MM.1S (cell line): ENCODE results near the gene BRD1.

ENCODE experiments used
- DNase-seq: peaks from one replicate; pipeline ENCODE4 v3.0.0-alpha.2; 2015
- H2AFZ ChIP-seq: fragments of 300-600 bp; sonication (generic); 2 replicates; pipeline ENCODE4 v1.6.0; 2016; ENCODE audit warnings: antibody characterized with exemption, low read length
- H3F3A ChIP-seq: fragments of 300-600 bp; sonication (generic); 2 replicates; pipeline ENCODE4 v1.6.1; 2016; ENCODE audit warnings: mild to moderate bottlenecking, antibody characterized with exemption, low read length, moderate library complexity, mixed read lengths; ENCODE audit not compliant: insufficient read depth
- H3K27ac ChIP-seq: fragments of 300-600 bp; sonication (generic); 2 replicates; pipeline ENCODE4 v1.5.1; 2016; ENCODE audit warnings: mild to moderate bottlenecking, low read length
- H3K27me3 ChIP-seq: fragments of 300-600 bp; sonication (generic); replicated peaks from 2 replicates; pipeline ENCODE4 v1.6.0; 2016; ENCODE audit warnings: low read length; ENCODE audit not compliant: insufficient read depth
- H3K36me3 ChIP-seq: fragments of 300-600 bp; sonication (generic); replicated peaks from 2 replicates; pipeline ENCODE4 v1.6.1; 2016; ENCODE audit warnings: mild to moderate bottlenecking, low read length, mixed read lengths; ENCODE audit not compliant: insufficient read depth
- H3K4me1 ChIP-seq: fragments of 300-600 bp; sonication (generic); 2 replicates; pipeline ENCODE4 v1.6.1; 2016; ENCODE audit warnings: low read length, mixed read lengths
- H3K4me2 ChIP-seq: fragments of 300-600 bp; sonication (generic); 2 replicates; pipeline ENCODE4 v1.6.0; 2016; ENCODE audit warnings: low read depth, low read length
- H3K4me3 ChIP-seq: fragments of 300-600 bp; sonication (generic); 2 replicates; pipeline ENCODE4 v1.5.1; 2016; ENCODE audit warnings: low read length, mixed read lengths
- H3K79me2 ChIP-seq: fragments of 300-600 bp; sonication (generic); 2 replicates; pipeline ENCODE4 v1.6.1; 2016; ENCODE audit warnings: mixed run types, low read length, mixed read lengths
- H3K9ac ChIP-seq: fragments of 300-600 bp; sonication (generic); 2 replicates; pipeline ENCODE4 v1.6.1; 2016; ENCODE audit warnings: low read length, mixed read lengths
- H3K9me2 ChIP-seq: fragments of 300-600 bp; sonication (generic); replicated peaks from 2 replicates; pipeline ENCODE4 v1.6.1; 2016; ENCODE audit warnings: mild to moderate bottlenecking, low read length, mixed read lengths; ENCODE audit not compliant: insufficient read depth
- H3K9me3 ChIP-seq: fragments of 300-600 bp; sonication (generic); replicated peaks from 2 replicates; pipeline ENCODE4 v1.6.1; 2016; ENCODE audit warnings: mild to moderate bottlenecking, low read length, mixed read lengths; ENCODE audit not compliant: insufficient read depth
- H4K20me1 ChIP-seq: fragments of 300-600 bp; sonication (generic); 2 replicates; pipeline ENCODE4 v1.6.1; 2016; ENCODE audit warnings: mild to moderate bottlenecking, low read length, moderate library complexity, mixed read lengths; ENCODE audit not compliant: insufficient read depth
- CTCF ChIP-seq: fragments of 300-600 bp; sonication (generic); IDR thresholded peaks from 2 replicates; pipeline ENCODE4 v1.5.1; 2016; ENCODE audit warnings: antibody characterized with exemption, low read length, mixed read lengths
- EZH2 ChIP-seq: fragments of 300-600 bp; sonication (generic); optimal IDR thresholded peaks from 2 replicates; pipeline ENCODE3; 2017; ENCODE audit warnings: low read depth, mild to moderate bottlenecking, antibody characterized with exemption, low read length, mixed read lengths
- EZH2phosphoT487 ChIP-seq: fragments of 300-600 bp; sonication (generic); IDR thresholded peaks from 2 replicates; pipeline ENCODE4 v1.6.1; 2018; ENCODE audit warnings: antibody characterized with exemption, low read length

BRD1 gene

GRCh38 chr22:49791682-49792081 lies 36.0 kb downstream of the BRD1 start:
- TF ChIP-seq EZH2: no peak
- no peak for TF ChIP-seq CTCF
- TF ChIP-seq EZH2phosphoT487: no peak
- peaks cover 9% of the 10 kb centered on the region for H4K20me1 ChIP-seq

GRCh38 chr22:49790912-49791311 lies 36.8 kb downstream of the BRD1 start:
- H3K9ac ChIP-seq: no peak overlapping the region
- TF ChIP-seq EZH2phosphoT487 (no peak), CTCF (no peak), EZH2 (no peak)
- no peaks in the 10 kb centered on the region for H3K27me3 ChIP-seq
- H3K27ac ChIP-seq: no peak overlapping the region
- H3K4me1 ChIP-seq: no peaks in the 10 kb centered on the region
- no peaks in the 10 kb centered on the region for H3F3A ChIP-seq
- no peak for DNase-seq
- no peaks in the 10 kb centered on the region for H3K9me2 ChIP-seq
- peaks cover 9% of the 10 kb centered on the region for H4K20me1 ChIP-seq
- H3K4me3 ChIP-seq: no peak overlapping the region
- H2AFZ ChIP-seq: no peak overlapping the region
- peaks cover 5% of the 10 kb centered on the region for H3K36me3 ChIP-seq
- H3K9me3 ChIP-seq: no peaks in the 10 kb centered on the region
- no peak overlapping the region for H3K4me2 ChIP-seq
- H3K79me2 ChIP-seq: peaks cover 93% of the 10 kb centered on the region

More at GRCh38 chr22:49791682-49792081, 36.0 kb downstream of the BRD1 start:
- Histone ChIP-seq H3K9ac (no peak overlapping the region), H3K27me3 (no peaks in the 10 kb centered on the region), H3F3A (no peaks in the 10 kb centered on the region), H3K79me2 (peaks cover 88% of the 10 kb centered on the region), H3K4me3 (no peak overlapping the region), H3K9me3 (no peaks in the 10 kb centered on the region), H2AFZ (no peak overlapping the region), H3K4me1 (no peaks in the 10 kb centered on the region), H3K9me2 (no peaks in the 10 kb centered on the region), H3K27ac (no peak overlapping the region), H3K4me2 (no peak overlapping the region), H3K36me3 (peaks cover 5% of the 10 kb centered on the region)
- no peak for DNase-seq

GRCh38 chr22:49789289-49790141 lies 38.2 kb downstream of the BRD1 start:
- no peak overlapping the region for H3K27ac ChIP-seq
- TF ChIP-seq EZH2phosphoT487 (no peak), EZH2 (no peak), CTCF (no peak)

More at GRCh38 chr22:49789289-49790141, 38.2 kb downstream of the BRD1 start:
- Histone ChIP-seq H4K20me1 (peaks cover 9% of the 10 kb centered on the region), H3K4me3 (no peak overlapping the region), H2AFZ (no peak overlapping the region), H3K9me3 (no peaks in the 10 kb centered on the region), H3K9ac (no peak overlapping the region), H3K36me3 (peaks cover 5% of the 10 kb centered on the region), H3K4me2 (no peak overlapping the region), H3K4me1 (no peaks in the 10 kb centered on the region), H3K9me2 (no peaks in the 10 kb centered on the region), H3K79me2 (peaks cover 96% of the 10 kb centered on the region), H3K27me3 (no peaks in the 10 kb centered on the region), H3F3A (no peaks in the 10 kb centered on the region)
- DNase-seq: no peak
